RWPE2 (cell line): Measurements from ENCODE around the gene SLC6A6.
A peak's percentile ranks its signal among the peaks of the same experiment; 100 is the strongest.

Experiments used
- ATAC-seq: fragments of 200-7000 bp; cut with Tn5 transposase; 3 replicates; pipeline ENCODE4 v1.9.1; 2021; ENCODE audit warnings: low read depth
- DNase-seq: peaks from one replicate; pipeline ENCODE4 v3.0.0-alpha.2; 2020; ENCODE audit warnings: low spot score
- H3K27ac ChIP-seq: fragments of 450-650 bp; 2 replicates; pipeline ENCODE4 v1.5.1; 2017; ENCODE audit warnings: mild to moderate bottlenecking; ENCODE audit not compliant: poor library complexity, severe bottlenecking
- H3K27me3 ChIP-seq: fragments of 250-450 bp; sonication (Bioruptor Pico); 2 replicates; pipeline ENCODE4 v1.5.1; 2021; ENCODE audit warnings: mild to moderate bottlenecking, moderate library complexity; ENCODE audit not compliant: insufficient read depth, poor library complexity, severe bottlenecking
- H3K36me3 ChIP-seq: fragments of 250-450 bp; sonication (Bioruptor Pico); 2 replicates; pipeline ENCODE4 v1.5.1; 2020; ENCODE audit warnings: low read depth, mild to moderate bottlenecking, moderate library complexity
- H3K4me1 ChIP-seq: fragments of 250-450 bp; sonication (Bioruptor Pico); 2 replicates; pipeline ENCODE4 v1.5.1; 2021; ENCODE audit warnings: mild to moderate bottlenecking, moderate library complexity; ENCODE audit not compliant: insufficient read depth, poor library complexity, severe bottlenecking
- H3K4me3 ChIP-seq: fragments of 250-450 bp; sonication (Bioruptor Pico); 2 replicates; pipeline ENCODE4 v1.5.1; 2021; ENCODE audit warnings: mild to moderate bottlenecking, moderate library complexity; ENCODE audit not compliant: severe bottlenecking
- H3K9me3 ChIP-seq: fragments of 250-450 bp; sonication (Bioruptor Pico); 2 replicates; pipeline ENCODE4 v1.5.1; 2021; ENCODE audit warnings: mild to moderate bottlenecking, moderate library complexity; ENCODE audit not compliant: severe bottlenecking
- CTCF ChIP-seq: fragments of 450-650 bp; IDR thresholded peaks from one replicate; pipeline ENCODE4 v1.5.1; 2017; ENCODE audit warnings: mild to moderate bottlenecking, moderate library complexity; ENCODE audit not compliant: poor library complexity, severe bottlenecking

Gene SLC6A6

GRCh38 chr3:14377044-14377837 is 25.2 kb upstream of the SLC6A6 start:
- ATAC-seq (0 out of 3 replicates have a peak, but pooled peaks have one; percentile 8), DNase-seq (no peak)
- no peak overlapping the region for H3K4me3 ChIP-seq
- H3K9me3 ChIP-seq, result no peaks in the 10 kb centered on the region
- H3K27me3 ChIP-seq, result no peaks in the 10 kb centered on the region
- TF ChIP-seq CTCF, result no peak
- H3K36me3 ChIP-seq, result no peaks in the 10 kb centered on the region
- H3K4me1 ChIP-seq, result peaks cover 5% of the 10 kb centered on the region
- H3K27ac ChIP-seq, result no peak overlapping the region

- Histone ChIP-seq H3K4me1 (peaks cover 3% of the 10 kb centered on the region), H3K4me3 (no peak overlapping the region), H3K27ac (no peak overlapping the region), H3K27me3 (no peaks in the 10 kb centered on the region), H3K9me3 (no peaks in the 10 kb centered on the region), H3K36me3 (no peaks in the 10 kb centered on the region)
- no peak for TF ChIP-seq CTCF
- ATAC-seq, result peak; percentile 20; the same call in 1 of the 3 replicates
- no peak for DNase-seq
These were observed 24.6 kb upstream of the SLC6A6 start for GRCh38 chr3:14377838-14378169.

- DNase-seq, result no peak
- peaks cover 3% of the 10 kb centered on the region for H3K4me1 ChIP-seq
- no peaks in the 10 kb centered on the region for H3K36me3 ChIP-seq
- H3K4me3 ChIP-seq, result no peak overlapping the region
- H3K27me3 ChIP-seq, result no peaks in the 10 kb centered on the region
- no peak for ATAC-seq
- no peaks in the 10 kb centered on the region for H3K9me3 ChIP-seq
- no peak overlapping the region for H3K27ac ChIP-seq
- no peak for TF ChIP-seq CTCF
These were observed 24.0 kb upstream of the SLC6A6 start for GRCh38 chr3:14378415-14378814.

- no peak overlapping the region for H3K27ac ChIP-seq
These were observed 22.6 kb upstream of the SLC6A6 start for GRCh38 chr3:14379843-14380242.

More at GRCh38 chr3:14379843-14380242, 22.6 kb upstream of the SLC6A6 start:
- no peaks in the 10 kb centered on the region for H3K27me3 ChIP-seq
- no peaks in the 10 kb centered on the region for H3K4me1 ChIP-seq
- H3K36me3 ChIP-seq, result no peaks in the 10 kb centered on the region
- no peak for TF ChIP-seq CTCF
- no peaks in the 10 kb centered on the region for H3K9me3 ChIP-seq
- no peak for ATAC-seq
- H3K4me3 ChIP-seq, result no peak overlapping the region
- no peak for DNase-seq
